ENCODE measurements around the gene AGAP3. TPM values are rescaled to one million over a fixed set of nuclear protein-coding genes. Genes with fewer than 3 reads are reported as not detected.
A peak's percentile ranks its signal among the peaks of the same experiment; 100 is the strongest.

The AGAP3 gene
- total and polyA plus RNA-seq, 4 experiments from 2014 or later: 3.0 to 65.8 (median 31.2) TPM

DNA sequence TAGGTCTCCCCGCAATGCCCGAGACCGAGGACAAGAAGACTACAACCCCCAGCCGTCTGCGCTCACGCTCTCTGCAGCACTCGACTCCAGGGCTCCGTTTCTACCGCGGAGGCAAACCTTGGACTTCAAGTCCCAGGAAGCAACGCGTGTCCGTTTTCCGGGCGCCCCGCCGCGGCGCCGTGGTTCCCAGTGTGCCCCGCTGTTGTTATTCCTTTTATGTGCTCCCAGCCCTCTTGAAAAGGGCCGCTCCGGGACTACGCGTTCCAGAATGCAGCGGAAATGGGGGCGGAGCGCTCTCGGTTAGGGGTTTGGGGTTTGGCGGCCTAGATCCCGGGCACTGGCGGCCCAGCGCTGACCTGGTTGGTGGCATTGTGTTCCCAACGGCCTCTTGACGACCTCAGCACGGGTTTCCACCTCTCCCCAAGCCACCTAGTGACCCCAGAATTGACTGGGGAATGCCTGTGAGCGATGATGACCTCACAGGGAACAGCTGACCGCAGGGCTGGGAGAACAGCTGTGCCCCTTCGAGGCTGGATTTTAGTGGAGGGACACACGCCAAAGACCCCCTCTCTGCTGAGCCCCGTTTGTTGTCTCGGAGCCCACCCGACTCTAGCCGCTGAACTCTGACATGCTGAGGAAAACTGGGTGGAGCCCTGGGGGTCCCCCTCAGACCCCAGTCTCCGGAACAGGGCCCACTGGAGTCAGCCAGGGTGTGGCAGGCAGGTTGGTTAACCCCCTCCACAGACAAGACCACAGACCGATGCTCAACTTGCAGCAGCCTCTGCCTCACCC, 28.1 kb upstream of the AGAP3 start:
- Mint-ChIP-seq H3K9me3 (no peaks in the 10 kb centered on the region), H3K4me3 (peak overlapping the region; percentile 86 to 97 (median 94)), H3K4me1 (peaks cover 18 to 54% (median 37%) of the 10 kb centered on the region in 4 donors), H3K27ac (peak overlapping the region; percentile 85 to 99 (median 96)), H3K36me3 (peaks cover 0 to 15% of the 10 kb centered on the region in 2 donors), H3K27me3 (peaks cover 0 to 2% of the 10 kb centered on the region in 2 donors)
- H3K27ac ChIP-seq (ENCODE audit: low read depth, low read length): peak overlapping the region; percentile 85
- intact Hi-C loops (cut with micrococcal nuclease): loop anchor here (1.0 to 2.0 kb wide), 5 partner anchors 22 to 1344 kb away; partner anchors contain the start of genes ABCB8, ABCF2 and FASTK
- H3K9me3 ChIP-seq (ENCODE audit: control insufficient read depth in 1 of 2, low read length in 2 of 2): no peaks in the 10 kb centered on the region
- H3K4me1 ChIP-seq (ENCODE audit: insufficient read depth, low read length): peaks cover 45% of the 10 kb centered on the region
- ChIA-PET POLR2A (ENCODE audit: partially characterized antibody) (interaction anchor here (0.6 to 5.0 kb wide), 17 partner anchors 19 to 575 kb away, joined by 3 to 68 read pairs (median 3); partner anchors contain the start of genes ABCB8, AGAP3, FASTK and TMUB1), CTCF (ENCODE audit: partially characterized antibody) (interaction anchor here (1.0 to 1.3 kb wide), 3 partner anchors 27 to 182 kb away, joined by 3 to 4 read pairs (median 3); no protein-coding TSS in a partner anchor)
- peak; percentile 95 to 99 (median 98) for DNase-seq
- no peaks in the 10 kb centered on the region for H3K27me3 ChIP-seq (ENCODE audit: insufficient read depth, low read length)
- H3K4me3 ChIP-seq (ENCODE audit: low read length in 2 of 2): peak overlapping the region; percentile 45 to 70
- H3K36me3 ChIP-seq (ENCODE audit: insufficient read depth, low read length): no peaks in the 10 kb centered on the region

DNA sequence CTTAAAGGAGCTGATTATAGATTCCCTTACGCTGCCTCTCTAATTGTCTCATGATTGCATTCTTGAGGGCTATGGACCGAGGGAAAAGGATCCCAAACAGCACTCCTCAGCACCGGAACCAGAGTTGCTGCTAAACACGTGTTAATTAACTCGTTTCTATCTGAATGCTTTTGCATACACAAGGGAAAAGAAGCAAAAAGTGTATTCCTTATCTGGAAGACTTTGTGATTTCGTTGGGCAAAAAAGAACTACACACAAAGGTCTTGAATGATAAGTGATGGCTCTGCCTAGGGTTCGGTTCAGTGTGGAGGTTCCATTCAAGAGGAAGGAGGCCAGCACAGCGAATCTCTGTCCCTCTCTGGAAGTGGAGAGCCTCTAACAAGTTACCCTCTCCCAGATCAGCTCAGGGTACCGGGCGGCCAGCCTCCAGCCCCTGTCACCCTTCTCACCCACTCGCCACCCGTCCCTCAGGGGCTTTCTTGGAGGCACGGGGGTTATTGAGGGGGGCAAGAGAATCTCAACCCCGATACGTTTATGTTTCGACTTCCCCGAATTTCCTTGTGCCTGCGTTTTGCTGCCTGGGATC, 27.4 kb upstream of the AGAP3 start:
- CTCF ChIA-PET (ENCODE audit: partially characterized antibody): interaction anchor here (1.0 to 1.3 kb wide), 3 partner anchors 28 to 182 kb away, joined by 3 to 4 read pairs (median 3); no protein-coding TSS in a partner anchor
- peaks cover 41% of the 10 kb centered on the region for H3K4me1 ChIP-seq (ENCODE audit: insufficient read depth, low read length)
- H3K9me3 ChIP-seq (ENCODE audit: control insufficient read depth in 1 of 2, low read length in 2 of 2): no peaks in the 10 kb centered on the region
- Mint-ChIP-seq H3K4me1 (peaks cover 18 to 54% (median 36%) of the 10 kb centered on the region in 4 donors), H3K27me3 (peaks cover 0 to 2% of the 10 kb centered on the region in 2 donors), H3K9me3 (no peaks in the 10 kb centered on the region), H3K4me3 (peak overlapping the region; percentile 86 to 97 (median 94)), H3K27ac (peak overlapping the region; percentile 85 to 99 (median 96)), H3K36me3 (peaks cover 0 to 21% of the 10 kb centered on the region in 2 donors)
- intact Hi-C loops (cut with micrococcal nuclease): loop anchor here (1.0 to 2.0 kb wide), 6 partner anchors 21 to 1345 kb away; partner anchors contain the start of genes ABCB8, ABCF2 and FASTK
- no peak for DNase-seq
- H3K27ac ChIP-seq (ENCODE audit: low read depth, low read length): peak overlapping the region; percentile 85
- peak overlapping the region; percentile 45 to 70 for H3K4me3 ChIP-seq (ENCODE audit: low read length in 2 of 2)
- POLR2A ChIA-PET (ENCODE audit: partially characterized antibody): interaction anchor here (0.6 to 5.0 kb wide), 17 partner anchors 18 to 574 kb away, joined by 3 to 68 read pairs (median 3); partner anchors contain the start of genes ABCB8, AGAP3, FASTK and TMUB1
- H3K27me3 ChIP-seq (ENCODE audit: insufficient read depth, low read length): no peaks in the 10 kb centered on the region
- no peaks in the 10 kb centered on the region for H3K36me3 ChIP-seq (ENCODE audit: insufficient read depth, low read length)

DNA sequence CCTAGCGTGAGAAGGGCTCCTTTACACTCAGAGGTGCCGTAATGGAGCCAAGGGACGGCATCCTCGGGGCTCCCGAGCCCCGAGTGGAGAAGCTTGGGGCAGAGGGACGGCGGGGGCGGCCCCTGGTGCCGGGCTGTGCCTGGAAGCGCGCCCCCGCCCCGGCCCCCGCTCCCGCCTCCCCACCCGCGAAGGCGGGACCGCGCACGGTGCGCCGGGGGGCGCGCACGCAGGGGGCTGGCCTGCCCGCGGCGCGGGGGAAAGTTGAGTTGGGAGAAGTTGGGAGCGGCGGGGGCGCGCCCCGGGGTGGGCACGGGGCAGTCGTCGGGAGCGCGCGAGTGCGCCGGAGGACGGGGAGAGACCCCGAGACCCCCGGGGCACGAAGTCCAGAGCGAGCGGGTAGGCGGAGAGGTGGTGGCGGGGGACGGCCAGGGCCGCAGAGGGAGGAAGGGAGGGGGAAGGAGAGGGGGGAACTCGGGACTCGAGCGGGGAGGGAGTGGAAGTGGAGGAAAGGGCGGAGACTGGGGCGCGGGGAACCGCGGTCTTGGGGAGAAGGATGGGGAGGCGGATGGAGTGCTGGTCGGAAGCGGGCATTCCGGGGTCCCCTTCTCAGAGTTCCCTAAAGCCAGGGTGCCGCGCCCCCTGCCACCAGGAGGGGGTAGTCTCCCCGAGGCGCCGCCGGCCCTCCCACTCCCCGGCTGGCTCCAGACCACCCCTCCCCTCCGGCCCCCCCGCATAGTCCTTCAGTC, 26.7 kb upstream of the AGAP3 start, which contains the start of gene SLC4A2:
Gene SLC4A2 (plus strand): TSS at position 223 of the 746 bp plus-strand sequence. CDS start 2,399 bp downstream, outside the sequence.
- H3K9me3 ChIP-seq (ENCODE audit: control insufficient read depth in 1 of 2, low read length in 2 of 2): no peaks in the 10 kb centered on the region
- H3K4me1 ChIP-seq (ENCODE audit: insufficient read depth, low read length): peaks cover 41% of the 10 kb centered on the region
- POLR2A ChIA-PET (ENCODE audit: partially characterized antibody): interaction anchor here (1.0 to 5.0 kb wide), 11 partner anchors 17 to 51 kb away, joined by 3 to 68 read pairs (median 6); partner anchors contain the start of genes ABCB8, AGAP3, FASTK and TMUB1
- no peaks in the 10 kb centered on the region for H3K27me3 ChIP-seq (ENCODE audit: insufficient read depth, low read length)
- peaks cover 2% of the 10 kb centered on the region for H3K36me3 ChIP-seq (ENCODE audit: insufficient read depth, low read length)
- Mint-ChIP-seq H3K27me3 (peaks cover 0 to 2% of the 10 kb centered on the region in 2 donors), H3K36me3 (peaks cover 0 to 23% of the 10 kb centered on the region in 2 donors), H3K27ac (peak within 1 kb of the TSS; percentile 85 to 99 (median 96)), H3K9me3 (no peaks in the 10 kb centered on the region), H3K4me3 (peak within 1 kb of the TSS; percentile 86 to 97 (median 94)), H3K4me1 (peaks cover 18 to 51% (median 36%) of the 10 kb centered on the region in 4 donors)
- intact Hi-C loops (cut with micrococcal nuclease): loop anchor here (1.0 to 2.0 kb wide), 3 partner anchors 41 to 167 kb away; partner anchors contain the start of gene ABCF2
- CTCF ChIA-PET (ENCODE audit: partially characterized antibody): interaction anchor here (1.2 to 1.7 kb wide), 2 partner anchors 45 to 51 kb away, joined by 3 to 5 read pairs; no protein-coding TSS in a partner anchor
- H3K4me3 ChIP-seq (ENCODE audit: low read length in 2 of 2): peak within 1 kb of the TSS; percentile 45 to 70
- DNase-seq: peak; percentile 60 to 79 (median 69)
- H3K27ac ChIP-seq (ENCODE audit: low read depth, low read length): peak within 1 kb of the TSS; percentile 85

DNA sequence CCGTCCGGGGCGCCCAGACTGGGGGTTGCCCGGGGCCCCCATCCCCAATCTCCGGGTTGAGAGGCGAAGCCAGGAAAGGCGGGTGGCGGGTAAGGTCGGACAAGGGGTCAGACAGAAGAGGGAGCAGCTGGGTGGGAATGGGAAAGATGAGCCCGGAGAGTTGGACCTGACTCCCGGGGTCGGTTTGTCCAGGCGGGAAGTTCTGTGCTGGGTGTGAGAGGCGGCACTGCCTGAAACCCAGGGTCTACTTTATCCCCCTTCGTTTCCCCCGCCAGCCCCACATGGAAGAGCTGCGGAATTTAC, 26.2 kb upstream of the AGAP3 start:
- CTCF ChIA-PET (ENCODE audit: partially characterized antibody): interaction anchor here (0.8 to 1.7 kb wide), 2 partner anchors 49 to 51 kb away, joined by 3 to 5 read pairs; no protein-coding TSS in a partner anchor
- Histone ChIP-seq H3K4me3 (ENCODE audit: low read length in 2 of 2) (peak overlapping the region; percentile 39 to 70), H3K36me3 (ENCODE audit: insufficient read depth, low read length) (peaks cover 7% of the 10 kb centered on the region), H3K27me3 (ENCODE audit: insufficient read depth, low read length) (no peaks in the 10 kb centered on the region), H3K27ac (ENCODE audit: low read depth, low read length) (peak overlapping the region; percentile 85), H3K9me3 (ENCODE audit: control insufficient read depth in 1 of 2, low read length in 2 of 2) (no peaks in the 10 kb centered on the region), H3K4me1 (ENCODE audit: insufficient read depth, low read length) (peaks cover 41% of the 10 kb centered on the region)
- H3K4me3 Mint-ChIP-seq: peak overlapping the region; percentile 77 to 93 (median 86)
- POLR2A ChIA-PET (ENCODE audit: partially characterized antibody): interaction anchor here (1.0 to 5.0 kb wide), 4 partner anchors 16 to 32 kb away, joined by 4 to 68 read pairs (median 10); partner anchors contain the start of genes ABCB8, AGAP3, FASTK and TMUB1
- H3K27ac Mint-ChIP-seq: peak overlapping the region; percentile 50 to 85 (median 70)
- H3K4me1 Mint-ChIP-seq: peaks cover 18 to 48% (median 36%) of the 10 kb centered on the region in 4 donors
- peaks cover 0 to 27% of the 10 kb centered on the region in 2 donors for H3K36me3 Mint-ChIP-seq
- no peaks in the 10 kb centered on the region for H3K9me3 Mint-ChIP-seq
- intact Hi-C loops (cut with micrococcal nuclease): no loop called here
- peaks cover 0 to 2% of the 10 kb centered on the region in 2 donors for H3K27me3 Mint-ChIP-seq
- DNase-seq: no peak

DNA sequence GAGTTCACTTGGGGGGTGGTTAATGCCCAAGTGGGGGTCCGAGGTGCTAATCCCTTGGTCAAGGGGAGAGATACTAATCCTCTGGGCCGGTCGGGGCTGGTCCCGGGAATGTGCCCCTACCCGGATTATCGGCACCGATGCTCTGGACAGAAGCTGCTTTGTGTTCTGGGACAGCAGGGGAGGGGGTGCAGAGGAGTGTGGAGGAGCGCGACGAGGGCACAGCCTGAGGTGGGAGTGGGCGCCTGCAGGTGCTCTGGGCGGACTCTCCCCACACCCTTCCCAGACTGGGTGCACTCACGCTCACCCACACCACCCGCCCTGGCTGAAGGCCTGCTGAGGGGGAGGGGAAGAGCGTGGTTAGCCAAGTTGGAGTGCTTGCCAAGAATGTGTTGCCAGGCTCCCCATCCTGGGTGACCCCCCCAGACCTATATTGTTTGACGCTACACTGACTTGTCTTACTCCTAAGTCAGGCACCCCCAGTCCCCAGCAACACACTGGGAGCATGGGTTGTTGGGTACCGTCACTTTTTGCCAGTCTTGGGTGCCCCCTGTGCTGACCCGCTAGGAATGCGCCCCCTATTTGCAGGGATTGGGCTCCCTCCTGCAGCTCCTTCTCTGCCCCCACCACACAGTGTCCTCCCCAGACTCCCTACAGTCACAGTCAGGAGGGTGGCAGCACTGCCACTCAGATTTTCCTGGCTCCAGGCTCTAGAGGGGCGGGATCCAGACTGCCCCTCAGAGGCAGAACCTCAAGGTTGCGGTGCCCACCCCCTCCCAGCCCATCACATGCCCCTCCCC, 25.7 kb upstream of the AGAP3 start:
- peak overlapping the region in 6 of 7 donors; percentile 66 to 85 (median 76) for H3K27ac Mint-ChIP-seq

More for the DNA sequence above, 25.7 kb upstream of the AGAP3 start:
- no peaks in the 10 kb centered on the region for H3K9me3 Mint-ChIP-seq
- Histone ChIP-seq H3K4me3 (ENCODE audit: low read length in 2 of 2) (peak overlapping the region; percentile 39 to 70), H3K36me3 (ENCODE audit: insufficient read depth, low read length) (peaks cover 13% of the 10 kb centered on the region), H3K27ac (ENCODE audit: low read depth, low read length) (peak overlapping the region; percentile 85), H3K27me3 (ENCODE audit: insufficient read depth, low read length) (no peaks in the 10 kb centered on the region), H3K4me1 (ENCODE audit: insufficient read depth, low read length) (peaks cover 41% of the 10 kb centered on the region), H3K9me3 (ENCODE audit: control insufficient read depth in 1 of 2, low read length in 2 of 2) (no peaks in the 10 kb centered on the region)
- intact Hi-C loops (cut with micrococcal nuclease): no loop called here
- peaks cover 18 to 48% (median 36%) of the 10 kb centered on the region in 4 donors for H3K4me1 Mint-ChIP-seq
- DNase-seq: peak in 1 of 5 donors; percentile 41
- peaks cover 0 to 33% of the 10 kb centered on the region in 2 donors for H3K36me3 Mint-ChIP-seq
- POLR2A ChIA-PET (ENCODE audit: partially characterized antibody): interaction anchor here (1.0 to 5.0 kb wide), 4 partner anchors 16 to 33 kb away, joined by 4 to 68 read pairs (median 10); partner anchors contain the start of genes ABCB8, AGAP3, FASTK and TMUB1
- peaks cover 0 to 2% of the 10 kb centered on the region in 2 donors for H3K27me3 Mint-ChIP-seq
- CTCF ChIA-PET (ENCODE audit: partially characterized antibody): interaction anchor here (0.8 to 1.7 kb wide), 2 partner anchors 50 to 52 kb away, joined by 3 to 5 read pairs; no protein-coding TSS in a partner anchor
- peak overlapping the region; percentile 77 to 93 (median 86) for H3K4me3 Mint-ChIP-seq

Measured in CD4-positive, alpha-beta memory T cell (primary cell).